ENCODE measurements around the gene SERINC3.

Gene SERINC3

GRCh38 chr20:44454306-44454963 is 67.4 kb downstream of the SERINC3 start:
- H3K4me3 ChIP-seq (ENCODE audit: low read length) = no peak overlapping the region
- TF ChIP-seq ZNF274 (IDR thresholded peaks at IDR 0.05; ENCODE audit: low read depth, low read length) = no peak

GRCh38 chr20:44450903-44451450 is 70.9 kb downstream of the SERINC3 start:
- no peak for TF ChIP-seq ZNF274 (IDR thresholded peaks at IDR 0.05; ENCODE audit: low read depth, low read length)
- H3K4me3 ChIP-seq (ENCODE audit: low read length) = no peak overlapping the region

DNA sequence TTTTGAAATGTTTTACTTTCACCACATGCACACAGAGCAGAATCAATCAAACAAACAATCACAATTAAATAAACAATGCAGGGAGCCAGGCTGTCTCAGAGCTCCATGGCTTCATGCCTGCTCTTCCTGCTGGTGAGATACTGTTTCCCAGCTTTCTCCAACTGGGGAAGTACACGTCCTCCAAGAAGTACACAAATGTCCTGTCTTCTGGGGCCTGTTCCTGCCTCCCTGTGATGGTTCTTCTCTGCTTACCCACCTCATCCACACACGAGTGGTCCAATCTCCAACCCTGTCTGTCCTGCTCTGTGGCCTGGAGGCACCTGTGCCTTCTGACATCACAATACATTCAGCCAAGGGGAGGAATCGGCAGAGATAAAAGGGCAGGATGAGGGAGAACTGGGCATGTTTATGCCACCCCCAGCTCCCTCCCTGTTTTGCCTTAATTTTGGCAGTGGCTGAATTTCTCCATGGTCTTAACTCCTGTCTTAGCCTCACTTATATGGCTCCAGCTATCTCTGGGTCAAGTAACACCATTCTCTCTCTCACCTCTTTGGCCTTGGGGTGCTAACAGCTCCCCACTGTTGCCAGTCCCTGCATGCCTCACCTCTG is 71.5 kb downstream of the SERINC3 start:
- no peak for TF ChIP-seq ZNF274 (IDR thresholded peaks at IDR 0.05; ENCODE audit: low read depth, low read length)
- no peak overlapping the region for H3K4me3 ChIP-seq (ENCODE audit: low read length)

- no peak for TF ChIP-seq ZNF274 (IDR thresholded peaks at IDR 0.05; ENCODE audit: low read depth, low read length)
- H3K4me3 ChIP-seq (ENCODE audit: low read length) = no peak overlapping the region
These were observed 72.0 kb downstream of the SERINC3 start for GRCh38 chr20:44449864-44450263.

DNA sequence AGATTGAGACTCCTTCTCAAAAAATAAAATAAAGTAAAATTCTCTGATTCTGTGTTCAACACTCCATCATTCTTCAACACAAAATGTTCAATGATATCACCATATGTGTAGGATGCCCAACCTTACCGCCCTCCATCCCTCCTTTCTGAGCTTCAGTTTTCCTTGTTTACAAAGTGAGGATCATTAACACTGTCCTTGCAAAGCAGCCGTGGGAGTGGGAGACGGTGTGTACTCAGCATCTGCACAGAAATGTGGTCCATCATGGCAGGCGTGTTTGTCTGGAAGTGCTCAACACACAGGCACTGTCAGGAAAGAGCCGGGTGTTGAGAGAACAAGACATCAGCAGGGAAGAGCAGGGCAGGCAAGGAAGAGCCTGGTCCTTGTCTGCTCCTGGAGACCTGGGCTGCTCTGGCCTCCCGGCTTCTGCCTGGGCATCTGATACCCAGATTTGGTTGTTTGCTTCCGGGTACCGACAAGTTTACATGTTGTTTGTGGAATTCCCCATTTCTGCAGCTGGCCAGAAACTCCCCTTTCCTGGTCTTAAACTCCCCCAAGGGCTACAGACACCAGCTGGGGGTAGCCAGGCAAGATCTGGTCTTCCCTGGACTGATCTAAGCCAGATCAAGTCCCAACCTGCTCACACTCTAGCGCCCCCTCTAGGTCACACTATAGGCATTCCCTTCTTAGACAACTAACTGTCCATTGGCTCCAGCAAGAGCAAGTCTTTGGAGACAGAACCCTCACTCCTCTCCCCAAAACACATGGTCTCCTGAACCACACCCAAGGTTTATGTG is 72.9 kb downstream of the SERINC3 start:
- no peak for TF ChIP-seq ZNF274 (IDR thresholded peaks at IDR 0.05; ENCODE audit: low read depth, low read length)
- H3K4me3 ChIP-seq (ENCODE audit: low read length) = no peak overlapping the region

DNA sequence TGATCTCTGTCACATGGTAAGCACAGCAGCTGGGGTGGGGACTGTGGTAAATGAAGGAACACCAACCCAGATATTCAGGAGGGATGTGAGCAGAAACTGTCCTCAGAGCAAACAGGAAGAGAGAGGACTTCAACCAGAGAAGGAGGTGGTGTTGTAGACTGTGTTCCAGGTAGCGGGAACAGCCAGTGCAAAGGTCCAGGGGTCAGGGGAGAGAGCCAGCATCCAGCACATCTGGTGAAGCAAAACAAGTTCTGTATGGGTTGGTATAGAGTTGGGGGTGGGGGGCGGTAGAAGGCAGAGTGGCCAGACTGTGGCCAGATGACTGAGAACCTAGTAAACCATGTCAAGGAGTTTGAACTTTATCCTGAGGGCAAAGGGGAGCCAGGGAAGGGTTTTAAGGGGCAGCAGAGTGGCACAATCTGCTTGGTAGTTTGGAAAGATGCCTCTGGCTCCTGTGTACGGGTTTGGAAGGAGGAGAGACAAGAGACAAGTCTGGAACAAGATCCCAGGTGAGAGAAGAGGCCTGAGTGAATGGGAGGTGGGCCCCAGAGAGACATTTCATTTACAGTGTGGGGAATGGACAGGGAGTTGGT is 73.9 kb downstream of the SERINC3 start:
- no peak for TF ChIP-seq ZNF274 (IDR thresholded peaks at IDR 0.05; ENCODE audit: low read depth, low read length)
- no peak overlapping the region for H3K4me3 ChIP-seq (ENCODE audit: low read length)

All from GM08714 (cell line).